ENCODE measurements around the gene NDUFS4.
"Not testable (repeated sequence)": the region's sequence is repeated elsewhere in the genome, so short reads cannot be mapped to it uniquely, and the experiment has no call there.

NDUFS4 gene

DNA sequence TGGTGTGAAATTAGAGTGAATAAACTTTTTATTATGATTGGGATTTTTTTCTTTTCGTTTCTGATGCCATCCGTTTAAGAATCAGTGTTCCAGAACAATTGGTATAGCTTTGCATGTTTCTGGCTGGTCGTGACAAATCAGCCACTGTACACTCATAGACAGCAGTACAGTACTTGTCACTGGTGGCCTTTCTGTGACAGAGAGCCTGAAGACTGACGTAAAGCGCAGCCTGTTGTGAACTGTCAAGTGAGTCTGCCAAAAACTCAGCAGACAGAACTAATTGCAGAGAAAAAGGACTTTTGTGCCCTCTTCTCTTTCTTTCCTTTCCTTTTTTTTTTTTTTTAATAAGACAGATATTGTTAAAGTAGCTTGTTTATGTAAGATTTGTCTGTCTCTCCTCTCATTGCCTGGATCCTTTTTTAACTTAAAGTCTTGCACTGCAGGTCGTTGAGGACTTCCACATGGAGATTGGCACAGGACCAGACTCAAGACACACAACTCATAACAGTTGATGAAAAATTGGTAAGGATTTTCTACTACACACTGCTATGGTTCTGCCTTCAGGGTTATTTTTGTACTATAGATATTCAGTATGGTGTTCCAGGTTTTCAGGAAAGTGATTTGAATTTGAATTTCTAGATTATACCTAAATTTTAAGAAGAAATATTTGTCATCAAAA is 42.7 kb downstream of the NDUFS4 start:
- no peak for DNase-seq (ENCODE audit: low spot score)
- no peak for TF ChIP-seq CTCF (IDR thresholded peaks at IDR 0.05; ENCODE audit: extremely low read depth, insufficient read depth, missing control alignments)
- in situ Hi-C loops (cut with MboI; ENCODE audit: low pct_unique_long_range_greater_than_20kb, low sequenced_read_pairs, unreplicated experiment): no loop called here

GRCh38 chr5:53604309-53604708 is 43.9 kb downstream of the NDUFS4 start:
- TF ChIP-seq CTCF (IDR thresholded peaks at IDR 0.05; ENCODE audit: extremely low read depth, insufficient read depth, missing control alignments): no peak
- no peak for DNase-seq (ENCODE audit: low spot score)
- in situ Hi-C loops (cut with MboI; ENCODE audit: low pct_unique_long_range_greater_than_20kb, low sequenced_read_pairs, unreplicated experiment): no loop called here

DNA sequence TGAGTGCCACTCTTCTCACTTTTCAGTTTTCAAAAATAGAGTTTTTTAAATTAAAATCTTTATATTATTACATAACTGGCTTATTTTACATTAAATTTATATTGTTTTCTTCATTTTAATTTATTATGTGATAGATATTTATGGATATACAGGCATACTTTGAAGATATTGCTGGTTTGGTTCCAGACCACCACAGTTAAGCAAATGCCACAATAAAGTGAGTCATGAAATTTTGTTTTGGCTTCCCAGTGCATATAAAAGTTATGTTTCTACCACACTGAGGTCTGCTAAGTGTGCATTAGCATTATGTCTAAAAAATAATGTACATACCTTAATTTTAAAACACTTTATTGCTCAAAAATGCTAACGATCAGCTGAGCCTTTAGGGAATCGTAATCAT is 47.4 kb downstream of the NDUFS4 start:
- no peak for TF ChIP-seq CTCF (IDR thresholded peaks at IDR 0.05; ENCODE audit: extremely low read depth, insufficient read depth, missing control alignments)
- no peak for DNase-seq (ENCODE audit: low spot score)
- in situ Hi-C loops (cut with MboI; ENCODE audit: low pct_unique_long_range_greater_than_20kb, low sequenced_read_pairs, unreplicated experiment): no loop called here

DNA sequence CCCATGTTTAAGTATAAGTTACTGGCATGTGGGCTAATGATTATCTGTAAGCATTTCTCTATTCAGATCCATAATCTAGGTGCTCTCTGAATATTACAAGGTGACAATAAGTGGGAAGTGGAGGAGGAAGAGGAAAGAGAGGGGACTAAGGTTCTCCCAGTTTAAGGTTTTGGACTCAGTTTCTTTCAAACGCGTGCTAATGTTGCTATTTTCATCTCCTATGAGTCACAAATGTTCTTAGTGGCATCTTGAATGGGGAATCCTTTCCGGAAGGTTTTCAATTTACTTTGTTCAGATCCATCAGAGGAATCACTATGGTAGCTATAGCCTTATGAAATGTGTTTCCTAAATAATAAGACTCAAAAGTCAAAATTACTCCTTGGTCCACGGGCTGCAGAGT is 48.5 kb downstream of the NDUFS4 start:
- DNase-seq (ENCODE audit: low spot score); in situ Hi-C loops (cut with MboI; ENCODE audit: low pct_unique_long_range_greater_than_20kb, low sequenced_read_pairs, unreplicated experiment): not testable (repeated sequence)

DNA sequence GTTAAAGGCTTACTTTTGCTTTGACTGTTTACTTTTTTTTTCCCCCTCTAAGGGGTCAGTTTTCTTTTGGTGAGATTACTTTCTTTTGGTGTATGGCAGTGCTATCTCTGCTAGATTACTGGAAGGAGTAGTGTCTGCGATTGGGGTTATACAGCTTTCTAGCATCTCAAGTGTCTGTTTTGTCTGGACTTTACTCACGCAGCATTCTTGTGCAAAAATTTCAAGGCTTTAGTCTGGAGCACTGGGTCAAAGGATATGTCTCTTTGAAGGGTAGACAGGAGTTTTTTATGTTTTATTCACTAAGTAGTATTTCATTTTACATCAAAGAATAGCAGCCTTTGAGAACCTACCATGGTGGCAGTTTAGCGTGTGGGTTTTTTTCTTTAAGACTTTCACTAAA is 52.6 kb downstream of the NDUFS4 start:
- in situ Hi-C loops (cut with MboI; ENCODE audit: low pct_unique_long_range_greater_than_20kb, low sequenced_read_pairs, unreplicated experiment): no loop called here
- DNase-seq (ENCODE audit: low spot score): no peak
- TF ChIP-seq CTCF (IDR thresholded peaks at IDR 0.05; ENCODE audit: extremely low read depth, insufficient read depth, missing control alignments): no peak

GRCh38 chr5:53613536-53613935 is 53.1 kb downstream of the NDUFS4 start:
- no peak for TF ChIP-seq CTCF (IDR thresholded peaks at IDR 0.05; ENCODE audit: extremely low read depth, insufficient read depth, missing control alignments)
- DNase-seq (ENCODE audit: low spot score): no peak
- in situ Hi-C loops (cut with MboI; ENCODE audit: low pct_unique_long_range_greater_than_20kb, low sequenced_read_pairs, unreplicated experiment): no loop called here

DNA sequence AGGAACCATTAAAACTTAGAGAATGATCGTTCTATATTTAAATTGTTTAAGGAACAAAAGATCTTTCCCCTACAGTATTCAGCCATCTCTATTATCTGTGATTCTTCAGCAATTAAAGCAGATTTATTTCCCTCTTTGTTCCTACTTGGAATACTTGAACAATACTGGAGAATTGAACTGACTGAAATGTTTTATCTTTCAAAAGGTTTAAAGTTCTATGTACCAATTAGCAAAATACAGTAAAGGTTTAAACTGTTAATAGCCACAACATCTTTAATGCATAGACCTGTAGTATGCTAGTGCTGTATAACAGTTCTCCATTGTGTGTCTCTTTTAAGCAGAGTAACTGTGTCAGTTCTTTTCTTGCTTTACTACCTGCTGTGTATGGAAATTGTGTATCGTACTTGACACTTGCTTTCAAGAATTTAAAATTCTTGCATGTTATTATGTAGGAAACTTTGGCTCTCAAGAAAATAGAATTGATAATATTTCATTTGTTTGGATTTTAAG is 54.0 kb downstream of the NDUFS4 start:
- no peak for TF ChIP-seq CTCF (IDR thresholded peaks at IDR 0.05; ENCODE audit: extremely low read depth, insufficient read depth, missing control alignments)
- no peak for DNase-seq (ENCODE audit: low spot score)
- in situ Hi-C loops (cut with MboI; ENCODE audit: low pct_unique_long_range_greater_than_20kb, low sequenced_read_pairs, unreplicated experiment): no loop called here
